Cardiac muscle cell (in vitro differentiated cells and primary cell): Measurements from ENCODE around the gene NISCH. TPM values are rescaled to one million over a fixed set of nuclear protein-coding genes. Genes with fewer than 3 reads are reported as not detected.

Experiments used
- DNase-seq, 2 donors: peaks; one replicate each; pipeline versions ENCODE4 v3.0.0 to v3.0.0-alpha.2; 2010 to 2017; ENCODE audit warnings: low read depth in 1 of 2, low spot score in 1 of 2
- H3K27ac ChIP-seq: fragments of 200-600 bp; sonication (generic); 2 replicates; pipeline ENCODE4 v1.5.1; 2016
- H3K27me3 ChIP-seq: fragments of 200-600 bp; sonication (generic); 2 replicates; pipeline ENCODE4 v1.6.0; 2016; ENCODE audit warnings: control low read depth
- H3K36me3 ChIP-seq: fragments of 200-600 bp; sonication (generic); 2 replicates; pipeline ENCODE4 v1.5.1; 2016; ENCODE audit warnings: control low read depth
- H3K4me1 ChIP-seq: fragments of 200-600 bp; sonication (generic); 2 replicates; pipeline ENCODE4 v1.8.1; 2017; ENCODE audit warnings: low read depth, mild to moderate bottlenecking, mixed run types
- H3K4me3 ChIP-seq: fragments of 200-600 bp; sonication (generic); 2 replicates; pipeline ENCODE4 v1.5.1; 2016; ENCODE audit warnings: mild to moderate bottlenecking
- H3K9me3 ChIP-seq: fragments of 200-600 bp; sonication (generic); 2 replicates; pipeline ENCODE4 v1.5.1; 2017; ENCODE audit warnings: low read depth, mild to moderate bottlenecking, control low read depth
- CTCF ChIP-seq: IDR thresholded peaks from 2 replicates; pipeline ENCODE4 v1.5.1; 2012; ENCODE audit warnings: low read depth, mild to moderate bottlenecking, low read length
- polyA plus RNA-seq: library from polyadenylated mRNA; unstranded; fragments of >200 nt; fragmentation: Nextera tagmentation; extraction: Ambion mirVana; gene quantifications from 2 replicates; pipeline ENCODE4 v1.2.1, GENCODE V29; 2016
- total RNA-seq: library from RNA; depleted of rRNA; stranded (reverse); fragments of >200 nt; gene quantifications from 2 replicates; pipeline ENCODE4 v1.2.3, GENCODE V29; 2016

The NISCH gene
- total and polyA plus RNA-seq, 2 experiments from 2014 or later: 80.8 to 205 TPM

- no peak for DNase-seq
- Histone ChIP-seq H3K27ac (peak overlapping the region; percentile 99), H3K4me3 (no peak overlapping the region), H3K36me3 (peaks cover 20% of the 10 kb centered on the region), H3K9me3 (no peaks in the 10 kb centered on the region), H3K4me1 (peaks cover 27% of the 10 kb centered on the region), H3K27me3 (no peaks in the 10 kb centered on the region)
- no peak for TF ChIP-seq CTCF
Measured at GRCh38 chr3:52447512-52448355, 7.7 kb upstream of the NISCH start.

GRCh38 chr3:52450489-52451236 is 4.7 kb upstream of the NISCH start:
- peaks cover 20% of the 10 kb centered on the region for H3K36me3 ChIP-seq
- TF ChIP-seq CTCF: no peak
- no peak overlapping the region for H3K4me3 ChIP-seq
- H3K9me3 ChIP-seq: no peaks in the 10 kb centered on the region
- peaks cover 36% of the 10 kb centered on the region for H3K4me1 ChIP-seq
- H3K27ac ChIP-seq: peak overlapping the region; percentile 99
- no peaks in the 10 kb centered on the region for H3K27me3 ChIP-seq
- no peak for DNase-seq

- DNase-seq: no peak
Measured at GRCh38 chr3:52451237-52452083, 3.9 kb upstream of the NISCH start.

GRCh38 chr3:52452126-52452525 is 3.3 kb upstream of the NISCH start:
- H3K4me3 ChIP-seq: peak overlapping the region; percentile 59
- H3K27ac ChIP-seq: peak overlapping the region; percentile 99
- no peak for DNase-seq
- no peaks in the 10 kb centered on the region for H3K27me3 ChIP-seq
- H3K4me1 ChIP-seq: peaks cover 40% of the 10 kb centered on the region
- no peak for TF ChIP-seq CTCF
- no peaks in the 10 kb centered on the region for H3K9me3 ChIP-seq
- H3K36me3 ChIP-seq: peaks cover 20% of the 10 kb centered on the region

More at GRCh38 chr3:52451237-52452083, 3.9 kb upstream of the NISCH start:
- TF ChIP-seq CTCF: no peak
- no peaks in the 10 kb centered on the region for H3K9me3 ChIP-seq
- H3K4me3 ChIP-seq: peak overlapping the region; percentile 59
- H3K27me3 ChIP-seq: no peaks in the 10 kb centered on the region
- H3K27ac ChIP-seq: peak overlapping the region; percentile 99
- peaks cover 36% of the 10 kb centered on the region for H3K4me1 ChIP-seq
- H3K36me3 ChIP-seq: peaks cover 20% of the 10 kb centered on the region

- Histone ChIP-seq H3K36me3 (peaks cover 23% of the 10 kb centered on the region), H3K9me3 (no peaks in the 10 kb centered on the region), H3K27me3 (no peaks in the 10 kb centered on the region), H3K4me1 (peaks cover 46% of the 10 kb centered on the region), H3K4me3 (peak overlapping the region; percentile 59), H3K27ac (peak overlapping the region; percentile 99)
- peak in 1 of 2 donors; percentile 91 for DNase-seq
- no peak for TF ChIP-seq CTCF
Measured at GRCh38 chr3:52452570-52453221, 2.7 kb upstream of the NISCH start.
